ENCODE data around the gene RABAC1.
A peak's percentile ranks its signal among the peaks of the same experiment; 100 is the strongest.

The RABAC1 gene

GRCh38 chr19:41955521-41955920, 3.6 kb downstream of the RABAC1 start:
- no peak for DNase-seq (ENCODE audit: low read depth)
- no peak overlapping the region for H3K4me3 ChIP-seq (ENCODE audit: control insufficient read depth, low read depth, low read length)
- no peak for TF ChIP-seq CTCF (IDR thresholded peaks at IDR 0.05; ENCODE audit: control insufficient read depth, insufficient read depth, low read depth, low read length, missing control alignments)

DNA sequence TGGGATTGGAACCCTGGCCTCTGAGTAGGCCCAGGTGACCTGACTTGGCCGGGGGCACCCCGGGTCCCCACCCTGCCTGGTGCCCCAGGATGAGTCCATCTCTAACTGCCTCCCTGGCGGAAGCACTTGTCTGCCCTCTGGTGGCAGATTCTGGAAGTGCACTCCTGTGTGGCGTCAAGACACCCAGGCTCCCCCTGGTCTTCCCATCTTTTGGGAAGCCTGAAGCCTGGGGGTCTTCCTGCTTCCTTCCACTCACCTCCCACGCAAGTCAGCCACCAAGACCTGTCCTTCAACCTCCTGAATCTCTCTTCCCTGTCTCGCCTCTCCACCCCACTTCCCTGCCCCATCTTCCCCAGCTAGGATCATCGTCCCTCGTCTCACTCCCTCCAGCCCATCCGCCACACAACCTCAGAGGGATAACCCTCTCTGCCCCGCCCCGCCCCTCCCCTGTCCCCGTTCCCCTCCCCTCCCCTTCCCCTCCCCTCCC, 7.4 kb downstream of the RABAC1 start:
- H3K4me3 ChIP-seq (ENCODE audit: control insufficient read depth, low read depth, low read length), result no peak overlapping the region
- peak; percentile 97 for TF ChIP-seq CTCF (IDR thresholded peaks at IDR 0.05; ENCODE audit: control insufficient read depth, insufficient read depth, low read depth, low read length, missing control alignments)

DNA sequence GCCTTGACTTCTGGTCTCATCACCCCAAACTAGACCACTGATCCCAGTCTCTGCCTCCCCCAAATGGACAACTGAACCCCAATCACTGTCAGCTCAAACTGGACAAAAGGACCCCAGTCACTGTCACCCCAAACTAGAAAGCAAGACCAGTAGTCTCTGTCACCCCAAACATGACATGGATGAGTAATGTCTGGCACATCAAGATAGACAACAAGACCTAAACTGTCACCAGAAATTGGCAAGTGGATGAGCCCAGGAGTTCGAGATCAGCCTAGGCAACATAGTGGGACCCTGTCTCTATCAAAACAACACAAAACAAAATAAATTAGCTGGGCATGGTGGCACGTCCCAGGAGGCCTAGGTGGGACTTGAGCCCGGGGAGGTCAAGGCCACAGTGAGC, 12.0 kb downstream of the RABAC1 start:
- DNase-seq (ENCODE audit: low read depth), result no peak
- no peak for TF ChIP-seq CTCF (IDR thresholded peaks at IDR 0.05; ENCODE audit: control insufficient read depth, insufficient read depth, low read depth, low read length, missing control alignments)
- no peak overlapping the region for H3K4me3 ChIP-seq (ENCODE audit: control insufficient read depth, low read depth, low read length)

More for the DNA sequence above, 7.4 kb downstream of the RABAC1 start:
- DNase-seq (ENCODE audit: low read depth), result no peak

DNA sequence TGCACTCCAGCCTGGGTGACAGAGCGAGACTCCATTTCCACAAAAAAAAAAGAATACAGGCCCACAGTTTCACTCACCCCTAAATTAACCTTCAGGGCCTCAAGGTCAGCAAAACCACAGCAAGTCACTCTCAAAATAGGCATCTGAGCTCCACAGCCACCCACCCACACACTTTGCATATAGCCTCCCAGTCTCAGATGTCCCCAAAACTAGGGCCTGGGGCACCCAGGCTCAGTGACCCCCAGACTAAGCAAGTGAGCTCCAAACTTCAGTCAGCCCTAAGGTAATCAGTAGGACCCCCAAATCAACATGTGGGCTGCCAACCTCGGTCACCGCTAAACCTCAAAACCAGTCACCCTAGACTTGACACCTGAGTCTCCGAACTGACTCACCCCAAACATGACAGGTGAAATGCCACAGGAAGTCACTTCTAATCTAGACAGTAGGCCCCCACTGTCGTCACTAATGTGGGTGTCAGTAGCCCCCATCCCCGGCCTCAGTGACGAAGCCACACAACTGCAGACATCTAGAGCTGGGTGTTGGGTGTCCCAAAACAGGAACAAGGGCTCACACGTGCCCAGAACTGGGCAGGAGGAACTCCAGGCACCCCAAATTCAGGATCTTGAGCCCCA, 13.9 kb downstream of the RABAC1 start:
- no peak overlapping the region for H3K4me3 ChIP-seq (ENCODE audit: control insufficient read depth, low read depth, low read length)
- TF ChIP-seq CTCF (IDR thresholded peaks at IDR 0.05; ENCODE audit: control insufficient read depth, insufficient read depth, low read depth, low read length, missing control alignments), result no peak
- no peak for DNase-seq (ENCODE audit: low read depth)

- no peak overlapping the region for H3K4me3 ChIP-seq (ENCODE audit: control insufficient read depth, low read depth, low read length)
- no peak for TF ChIP-seq CTCF (IDR thresholded peaks at IDR 0.05; ENCODE audit: control insufficient read depth, insufficient read depth, low read depth, low read length, missing control alignments)
- DNase-seq (ENCODE audit: low read depth), result no peak
Measured at GRCh38 chr19:41944336-41944735, 14.8 kb downstream of the RABAC1 start.

- TF ChIP-seq CTCF (IDR thresholded peaks at IDR 0.05; ENCODE audit: control insufficient read depth, insufficient read depth, low read depth, low read length, missing control alignments), result no peak
- no peak for DNase-seq (ENCODE audit: low read depth)
- no peak overlapping the region for H3K4me3 ChIP-seq (ENCODE audit: control insufficient read depth, low read depth, low read length)
Measured at GRCh38 chr19:41941410-41942202, 17.5 kb downstream of the RABAC1 start.
